NCI-H524 treated with DMSO at 0.1 percent for 48 hours (cell line): ENCODE measurements around the gene ERC2.

Experiments used
- DNase-seq: peaks from one replicate; lab custom pipeline; 2025; lab: John Stamatoyannopoulos, UW

The ERC2 gene

DNA sequence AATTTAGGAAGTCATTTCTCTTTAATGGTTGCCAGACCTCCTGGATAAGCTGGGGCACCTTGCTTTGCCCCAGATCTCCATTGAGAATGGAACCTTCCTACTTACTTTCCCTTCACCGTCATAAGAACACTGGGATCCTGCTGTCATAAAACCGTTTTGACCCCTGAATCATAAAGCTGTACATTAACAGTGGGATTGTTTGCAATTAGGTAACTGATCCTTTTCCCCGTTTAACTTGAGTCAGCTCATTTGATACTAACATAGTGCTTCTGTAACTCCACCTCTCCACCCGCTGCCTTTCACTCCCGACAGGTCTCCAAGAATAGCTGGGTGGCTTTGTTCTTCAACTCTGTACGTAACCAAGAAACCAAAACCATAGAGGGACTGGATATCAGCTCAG, 673.0 kb downstream of the ERC2 start:
- DNase-seq, result no peak

GRCh38 chr3:55792742-55793141, 675.5 kb downstream of the ERC2 start:
- DNase-seq, result no peak

DNA sequence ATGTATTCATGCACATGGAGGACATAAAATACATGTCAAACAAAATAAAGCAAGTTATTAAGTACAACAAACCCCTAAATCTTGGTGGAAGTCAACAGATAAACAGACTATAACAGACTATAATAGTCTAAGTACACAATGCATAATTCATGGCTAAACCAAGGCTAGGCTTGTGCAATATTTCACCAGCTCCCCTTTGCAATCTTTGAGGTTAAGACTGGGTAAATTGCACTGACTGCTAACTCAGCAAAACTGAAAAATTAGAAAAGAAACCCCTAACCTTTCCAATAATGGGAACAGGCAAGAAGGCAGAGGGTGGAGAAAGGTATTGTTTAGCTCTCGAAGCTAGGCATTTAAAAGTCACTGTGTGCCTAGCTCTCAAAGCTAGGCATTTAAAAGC, 676.3 kb downstream of the ERC2 start:
- no peak for DNase-seq

GRCh38 chr3:55790596-55791350, 677.5 kb downstream of the ERC2 start:
- DNase-seq, result no peak

DNA sequence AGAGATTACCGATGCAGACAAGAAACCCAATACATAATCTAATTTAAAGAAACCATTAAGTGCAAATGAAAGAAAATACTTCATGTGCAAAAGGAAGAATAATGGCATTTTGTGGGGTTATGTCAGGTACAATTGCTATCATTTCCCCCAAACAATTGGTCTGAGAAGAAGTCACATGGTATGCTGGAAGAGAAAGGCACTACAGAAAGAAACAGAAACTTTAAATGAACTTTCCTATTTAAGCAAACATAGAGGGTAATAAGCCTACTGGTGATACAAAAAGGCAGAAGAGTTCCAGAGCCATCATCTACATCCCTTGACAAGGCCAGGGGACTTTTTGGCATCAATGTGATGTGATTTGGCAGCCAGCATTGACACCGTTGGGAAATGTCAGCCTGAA, 678.8 kb downstream of the ERC2 start:
- DNase-seq, result no peak

DNA sequence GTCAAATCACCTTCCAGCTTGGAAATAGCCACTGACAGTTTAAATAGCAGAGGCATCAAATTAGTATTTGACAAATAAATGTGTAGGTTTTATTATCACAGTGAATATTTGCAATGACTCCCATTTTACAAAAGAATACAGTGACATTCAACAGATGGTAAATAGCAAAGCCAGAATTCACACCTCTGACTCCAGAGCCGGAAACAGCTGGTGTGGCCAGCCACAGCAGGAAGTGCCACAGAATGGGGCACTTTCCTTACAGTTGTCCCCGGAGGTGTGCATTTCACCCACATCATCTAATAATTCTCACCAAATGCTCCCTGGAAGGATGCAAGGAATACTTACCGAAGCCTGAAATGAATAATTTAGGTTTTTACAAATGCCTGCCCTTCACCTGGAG, 685.5 kb downstream of the ERC2 start:
- no peak for DNase-seq

- no peak for DNase-seq
These were observed 685.9 kb downstream of the ERC2 start for GRCh38 chr3:55782351-55782750.

- no peak for DNase-seq
These were observed 687.4 kb downstream of the ERC2 start for GRCh38 chr3:55780913-55781312.

- no peak for DNase-seq
These were observed 688.7 kb downstream of the ERC2 start for GRCh38 chr3:55779543-55779942.

DNA sequence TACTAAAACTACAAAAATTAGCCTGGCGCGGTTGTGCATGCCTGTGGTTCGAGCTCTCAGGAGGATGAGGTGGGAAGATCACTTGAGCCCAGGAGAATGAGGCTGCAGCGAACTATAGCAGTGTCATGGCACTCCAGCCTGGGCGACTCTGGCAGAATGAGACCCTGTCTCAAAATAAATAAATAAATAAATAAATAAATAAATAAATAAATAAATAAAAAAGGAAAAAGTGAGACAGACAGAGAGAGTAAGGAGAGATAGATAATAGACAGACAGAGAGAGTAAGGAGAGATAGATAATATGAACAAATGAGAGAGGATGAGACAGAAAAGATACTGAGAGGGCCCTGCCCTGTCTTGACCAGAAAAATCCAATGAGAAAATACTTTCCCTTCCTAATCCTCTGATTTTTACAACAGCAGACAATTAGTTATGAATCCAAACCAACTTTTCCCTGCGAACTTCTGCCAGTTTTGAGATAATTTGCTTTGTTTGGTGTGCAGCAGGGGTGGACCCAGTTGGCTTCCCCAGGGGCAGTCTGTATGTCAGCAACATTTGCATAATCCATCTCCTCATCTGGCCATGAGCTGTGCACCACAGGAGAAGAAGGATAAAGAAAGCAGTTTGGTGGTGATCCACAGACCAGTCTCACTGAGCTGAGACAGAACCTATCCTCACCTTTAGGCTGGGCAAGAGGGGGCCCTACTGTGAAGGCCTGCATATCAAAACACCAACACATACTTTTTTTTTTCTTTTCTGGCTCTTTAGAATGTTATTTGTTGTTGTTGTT, 692.7 kb downstream of the ERC2 start:
- DNase-seq, result no peak

GRCh38 chr3:55774856-55775255, 693.4 kb downstream of the ERC2 start:
- DNase-seq, result no peak

- DNase-seq, result no peak
These were observed 696.8 kb downstream of the ERC2 start for GRCh38 chr3:55771503-55771902.

- no peak for DNase-seq
These were observed 698.2 kb downstream of the ERC2 start for GRCh38 chr3:55770077-55770476.

DNA sequence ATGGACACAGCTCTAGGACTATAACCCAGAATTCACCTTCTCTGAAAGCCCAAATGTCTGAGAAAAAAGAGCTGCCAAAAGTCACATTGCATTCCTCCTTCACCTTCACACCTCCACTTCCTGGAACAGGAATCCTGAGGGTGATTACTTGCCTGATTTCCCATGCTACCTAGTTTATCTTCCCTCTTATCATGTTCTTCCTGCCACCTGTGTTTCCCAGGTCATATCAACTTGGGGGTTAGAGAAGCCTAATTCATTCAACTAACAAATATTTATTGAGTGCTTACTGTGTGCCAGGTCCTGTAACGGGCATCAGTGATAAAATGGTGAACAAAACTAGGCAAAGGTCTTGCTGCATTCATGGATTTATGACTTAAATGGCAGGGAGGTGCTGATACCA, 701.5 kb downstream of the ERC2 start:
- no peak for DNase-seq

DNA sequence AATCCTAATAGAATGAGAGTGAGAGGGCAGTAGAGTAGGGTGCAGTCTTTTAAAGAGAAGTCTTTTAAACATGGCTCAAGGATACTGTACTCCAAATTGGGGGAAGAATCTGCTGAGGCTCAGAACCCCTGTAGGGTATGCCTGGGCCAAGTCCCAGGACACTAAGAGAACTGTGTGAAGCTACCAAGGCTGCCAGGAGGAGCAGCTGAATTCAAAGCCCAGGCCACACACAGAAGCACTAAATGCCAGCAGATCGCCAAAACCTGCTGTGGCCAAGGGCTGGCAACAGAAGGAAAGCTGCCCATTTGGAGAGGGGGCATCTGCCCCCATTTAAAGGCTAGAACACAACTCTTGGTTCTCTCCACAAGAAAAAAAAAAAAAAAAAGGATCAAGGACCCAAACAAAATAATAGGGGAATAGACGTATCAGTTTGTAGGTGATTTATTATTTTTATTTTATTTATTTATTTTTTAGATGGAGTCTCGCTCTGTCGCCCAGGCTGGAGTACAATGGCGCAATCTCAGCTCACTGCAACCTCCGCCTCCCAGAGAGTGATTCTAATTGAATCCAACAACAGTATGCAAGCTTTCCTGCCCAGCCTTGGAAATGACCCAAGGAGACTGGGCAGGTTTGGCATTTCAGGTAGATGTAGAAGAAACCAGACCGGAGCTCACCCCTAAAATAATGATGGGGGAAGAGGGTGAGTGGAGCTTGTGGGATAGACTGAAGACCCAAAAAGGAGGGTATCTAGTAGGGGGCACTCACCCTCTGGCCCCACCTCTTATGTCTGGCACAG, 702.2 kb downstream of the ERC2 start:
- no peak for DNase-seq

- no peak for DNase-seq
These were observed 702.9 kb downstream of the ERC2 start for GRCh38 chr3:55765398-55765797.

DNA sequence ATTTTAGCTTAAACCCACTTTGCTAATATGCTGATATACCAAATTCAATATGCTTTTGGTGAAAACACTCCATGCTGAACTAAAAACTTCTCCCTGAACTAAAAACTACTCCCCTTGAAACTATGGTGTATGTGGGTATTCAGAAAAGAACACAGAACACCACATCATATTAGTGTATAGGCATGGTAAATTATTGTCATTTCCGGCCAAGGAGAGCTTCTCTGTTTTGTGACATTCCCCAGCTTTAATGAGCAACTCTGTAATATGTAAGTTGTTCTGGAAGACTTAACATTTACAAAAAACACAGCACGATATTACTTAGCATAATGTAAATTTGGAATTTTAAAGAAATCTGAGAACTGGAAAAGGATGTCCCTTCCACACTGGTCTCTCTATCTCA, 711.3 kb downstream of the ERC2 start:
- no peak for DNase-seq

DNA sequence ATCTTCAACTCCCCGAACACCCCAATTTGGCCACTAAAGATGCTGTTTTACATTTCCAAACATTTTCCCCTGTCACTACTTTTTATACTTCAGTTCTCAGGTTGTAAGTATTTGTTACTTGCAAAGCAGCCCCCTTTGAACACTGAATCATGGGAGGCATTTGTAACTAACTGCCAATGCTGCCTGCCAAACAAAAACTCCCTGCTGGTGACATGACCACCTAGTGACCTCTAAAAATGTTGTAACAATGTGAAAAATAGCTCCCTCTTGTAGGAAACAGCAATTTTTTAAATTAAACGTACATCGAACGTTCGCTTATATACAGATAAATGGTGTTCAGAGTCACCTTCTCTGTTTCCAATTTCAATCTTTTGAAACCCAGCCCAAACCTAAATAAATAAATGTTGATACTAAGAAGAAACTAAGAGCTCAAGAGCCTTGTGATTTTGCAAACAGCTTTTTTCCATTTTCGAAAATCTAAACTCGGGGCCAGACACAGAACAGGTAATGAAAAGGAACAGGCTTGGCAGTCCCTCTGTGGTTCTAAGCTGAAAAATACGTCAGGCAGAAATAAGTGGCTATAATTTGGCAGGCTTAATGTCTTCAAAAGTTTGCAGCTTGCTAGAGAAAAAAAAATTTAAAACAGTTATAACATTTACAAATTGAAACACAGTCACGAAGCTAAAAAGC, 712.6 kb downstream of the ERC2 start:
- DNase-seq, result no peak

- no peak for DNase-seq
These were observed 715.4 kb downstream of the ERC2 start for GRCh38 chr3:55752911-55753310.

- no peak for DNase-seq
These were observed 716.5 kb downstream of the ERC2 start for GRCh38 chr3:55751730-55752129.

- DNase-seq, result no peak
These were observed 717.7 kb downstream of the ERC2 start for GRCh38 chr3:55750525-55750924.

GRCh38 chr3:55749036-55749435, 719.2 kb downstream of the ERC2 start:
- DNase-seq, result no peak
